C4-2B (cell line): ENCODE results near the gene UGT1A9.

Experiments
- H3K27ac ChIP-seq: fragments of 450-650 bp; 2 replicates; pipeline ENCODE4 v1.5.1; 2017
- ZFX ChIP-seq: fragments of 450-650 bp; IDR thresholded peaks from 2 replicates; pipeline ENCODE4 v1.6.1; 2017
- TF ChIP-seq, protein P1 (sequence below): fragments of 450-650 bp; conservative IDR thresholded peaks from 2 replicates; pipeline ENCODE4 v1.5.1; 2017; ENCODE audit warnings: mild to moderate bottlenecking

Gene UGT1A9

DNA sequence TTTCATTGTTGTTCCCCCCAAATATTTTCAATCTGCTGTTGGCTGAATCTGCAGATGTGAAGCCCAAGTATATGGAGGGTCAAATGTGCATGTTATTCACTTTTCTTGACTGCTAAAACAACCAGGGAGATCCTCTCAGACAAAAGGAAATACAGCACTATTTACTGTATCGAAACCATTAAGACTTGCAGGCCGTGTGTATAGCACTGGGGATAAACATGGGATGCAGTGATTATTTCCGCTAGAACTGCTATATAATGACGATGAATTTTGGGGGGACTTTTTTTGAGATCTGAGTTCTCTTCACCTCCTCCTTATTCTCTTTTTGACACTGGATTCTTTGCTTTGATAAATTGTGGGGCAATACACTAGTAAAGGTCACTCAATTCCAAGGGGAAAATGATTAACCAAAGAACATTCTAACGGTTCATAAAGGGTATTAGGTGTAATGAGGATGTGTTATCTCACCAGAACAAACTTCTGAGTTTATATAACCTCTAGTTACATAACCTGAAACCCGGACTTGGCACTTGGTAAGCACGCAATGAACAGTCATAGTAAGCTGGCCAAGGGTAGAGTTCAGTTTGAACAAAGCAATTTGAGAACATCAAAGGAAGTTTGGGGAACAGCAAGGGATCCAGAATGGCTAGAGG lies 84.9 kb downstream of the UGT1A9 start:
- TF ChIP-seq, protein P1, sequence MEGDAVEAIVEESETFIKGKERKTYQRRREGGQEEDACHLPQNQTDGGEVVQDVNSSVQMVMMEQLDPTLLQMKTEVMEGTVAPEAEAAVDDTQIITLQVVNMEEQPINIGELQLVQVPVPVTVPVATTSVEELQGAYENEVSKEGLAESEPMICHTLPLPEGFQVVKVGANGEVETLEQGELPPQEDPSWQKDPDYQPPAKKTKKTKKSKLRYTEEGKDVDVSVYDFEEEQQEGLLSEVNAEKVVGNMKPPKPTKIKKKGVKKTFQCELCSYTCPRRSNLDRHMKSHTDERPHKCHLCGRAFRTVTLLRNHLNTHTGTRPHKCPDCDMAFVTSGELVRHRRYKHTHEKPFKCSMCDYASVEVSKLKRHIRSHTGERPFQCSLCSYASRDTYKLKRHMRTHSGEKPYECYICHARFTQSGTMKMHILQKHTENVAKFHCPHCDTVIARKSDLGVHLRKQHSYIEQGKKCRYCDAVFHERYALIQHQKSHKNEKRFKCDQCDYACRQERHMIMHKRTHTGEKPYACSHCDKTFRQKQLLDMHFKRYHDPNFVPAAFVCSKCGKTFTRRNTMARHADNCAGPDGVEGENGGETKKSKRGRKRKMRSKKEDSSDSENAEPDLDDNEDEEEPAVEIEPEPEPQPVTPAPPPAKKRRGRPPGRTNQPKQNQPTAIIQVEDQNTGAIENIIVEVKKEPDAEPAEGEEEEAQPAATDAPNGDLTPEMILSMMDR, result no peak
- no peak for TF ChIP-seq ZFX
- H3K27ac ChIP-seq, result no peak overlapping the region

DNA sequence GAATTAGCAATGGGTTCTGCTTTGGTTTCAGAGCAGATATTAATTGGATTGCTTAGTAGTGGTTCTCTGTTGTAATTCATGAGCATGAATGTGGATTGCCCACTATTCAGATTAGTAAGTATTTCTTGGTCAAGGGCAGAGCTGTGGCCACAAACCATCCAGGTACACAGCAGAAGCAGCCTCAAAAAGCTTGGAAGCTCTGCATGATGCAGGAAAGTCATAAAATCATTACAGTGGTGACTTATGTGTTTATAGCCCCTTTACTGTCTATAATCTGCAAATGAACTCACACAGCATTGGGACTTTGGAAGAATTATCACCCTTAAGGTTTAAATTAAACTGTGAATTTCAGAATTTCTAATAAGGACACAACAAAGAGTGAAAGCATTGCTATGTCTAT lies 86.4 kb downstream of the UGT1A9 start:
- H3K27ac ChIP-seq, result no peak overlapping the region
- no peak for TF ChIP-seq ZFX
- TF ChIP-seq, protein P1, result no peak

DNA sequence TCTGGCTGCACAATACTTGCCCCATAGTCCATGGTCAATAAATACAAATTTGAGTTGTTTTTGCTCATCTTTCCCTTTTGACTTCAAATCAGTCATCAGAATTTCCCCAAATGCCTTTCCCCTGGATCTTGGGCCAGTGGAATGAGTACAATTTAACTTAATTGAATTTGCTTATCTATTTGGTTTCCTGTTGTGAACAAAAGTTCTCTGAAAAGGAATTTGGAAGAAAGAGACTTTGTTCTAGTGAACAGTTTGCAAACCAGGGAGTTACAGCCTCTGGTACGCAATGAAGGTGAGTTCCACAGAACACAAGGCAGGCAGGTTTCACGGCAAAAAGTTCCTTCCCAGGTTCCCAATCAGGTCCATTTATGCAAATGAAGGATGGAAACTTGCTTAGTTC lies 87.2 kb downstream of the UGT1A9 start:
- no peak overlapping the region for H3K27ac ChIP-seq
- no peak for TF ChIP-seq ZFX
- TF ChIP-seq, protein P1, result no peak

DNA sequence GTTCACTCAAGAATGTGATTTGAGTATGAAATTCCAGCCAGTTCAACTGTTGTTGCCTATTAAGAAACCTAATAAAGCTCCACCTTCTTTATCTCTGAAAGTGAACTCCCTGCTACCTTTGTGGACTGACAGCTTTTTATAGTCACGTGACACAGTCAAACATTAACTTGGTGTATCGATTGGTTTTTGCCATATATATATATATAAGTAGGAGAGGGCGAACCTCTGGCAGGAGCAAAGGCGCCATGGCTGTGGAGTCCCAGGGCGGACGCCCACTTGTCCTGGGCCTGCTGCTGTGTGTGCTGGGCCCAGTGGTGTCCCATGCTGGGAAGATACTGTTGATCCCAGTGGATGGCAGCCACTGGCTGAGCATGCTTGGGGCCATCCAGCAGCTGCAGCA lies 88.3 kb downstream of the UGT1A9 start, which contains the start of gene UGT1A1:
UGT1A1 (plus strand) TSS at position 228 of the 400 bp plus-strand sequence; CDS start at position 246, 18 bp downstream.
- TF ChIP-seq, protein P1, result no peak
- no peak for TF ChIP-seq ZFX
- H3K27ac ChIP-seq, result no peak within 1 kb of the TSS

DNA sequence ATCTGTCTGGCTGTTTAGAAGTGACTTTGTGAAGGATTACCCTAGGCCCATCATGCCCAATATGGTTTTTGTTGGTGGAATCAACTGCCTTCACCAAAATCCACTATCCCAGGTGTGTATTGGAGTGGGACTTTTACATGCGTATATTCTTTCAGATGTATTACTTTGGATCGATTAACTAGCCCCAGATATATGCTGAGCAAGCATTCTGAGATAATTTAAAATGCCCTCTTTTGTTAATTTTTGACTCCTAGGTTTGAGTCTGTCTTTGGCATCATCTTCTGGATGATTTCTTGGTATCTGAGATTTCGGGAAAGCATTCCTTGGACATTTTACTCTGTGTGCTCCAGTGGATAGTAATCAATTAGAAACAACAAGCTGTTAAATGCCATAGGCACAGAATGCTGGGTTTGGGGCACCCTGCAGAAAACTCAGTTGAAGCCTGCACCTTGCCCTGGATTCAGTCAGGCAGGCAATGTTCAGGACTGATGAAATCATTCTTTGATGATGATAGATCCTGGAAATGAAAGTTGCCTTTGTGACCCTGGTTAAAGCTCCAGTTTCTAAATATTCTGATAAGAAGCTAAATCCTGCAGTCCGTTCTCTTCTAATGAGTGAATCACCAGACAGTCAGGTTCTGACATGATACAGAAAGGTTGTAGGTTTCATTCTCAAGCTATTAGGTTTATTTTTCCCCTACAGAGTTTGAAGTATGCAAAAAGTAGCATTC lies 89.5 kb downstream of the UGT1A9 start:
- TF ChIP-seq, protein P1, result no peak
- TF ChIP-seq ZFX, result no peak
- H3K27ac ChIP-seq, result no peak overlapping the region

DNA sequence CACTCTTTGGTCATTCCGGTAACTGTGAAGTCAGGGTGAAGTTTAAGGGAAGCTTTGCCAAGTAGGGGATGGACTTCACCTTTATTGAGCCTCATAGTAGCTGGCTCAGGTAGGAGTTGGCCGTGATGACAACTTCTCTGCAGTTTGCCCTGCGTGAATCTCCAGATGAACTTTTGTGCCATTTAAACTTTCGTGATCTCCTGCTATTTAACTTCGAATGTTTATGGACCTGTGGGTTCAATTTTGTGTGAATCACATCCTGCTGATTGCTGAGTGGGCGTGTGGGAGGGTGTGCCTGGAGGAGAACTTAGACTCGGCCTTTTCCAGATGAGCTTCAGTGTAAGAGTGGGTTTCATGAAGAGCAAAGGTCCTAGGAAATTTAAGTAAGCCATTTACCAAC lies 92.6 kb downstream of the UGT1A9 start:
- no peak overlapping the region for H3K27ac ChIP-seq
- TF ChIP-seq ZFX, result no peak
- TF ChIP-seq, protein P1, result no peak

DNA sequence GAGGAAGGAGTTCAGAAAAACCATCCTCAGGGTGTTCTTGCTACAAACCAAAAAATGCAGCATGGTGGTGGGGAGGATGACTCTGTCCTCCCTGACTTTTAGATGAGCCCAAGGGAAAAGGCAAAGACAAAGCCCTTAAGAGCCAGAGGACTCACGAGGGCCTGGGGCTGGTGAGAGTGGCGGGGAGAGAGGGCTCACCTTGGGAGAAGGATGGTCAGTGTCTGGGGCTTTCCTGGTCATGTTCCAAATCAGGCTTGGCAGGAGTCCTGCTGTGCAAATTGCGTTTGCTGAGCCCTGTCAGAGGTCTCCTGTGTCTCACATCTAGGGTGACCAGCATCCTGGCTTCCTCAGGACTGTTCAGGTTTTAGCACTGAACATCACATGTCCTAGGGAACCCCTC lies 93.1 kb downstream of the UGT1A9 start:
- no peak overlapping the region for H3K27ac ChIP-seq
- TF ChIP-seq, protein P1, result no peak
- TF ChIP-seq ZFX, result no peak
